ENCODE results near the gene C3orf80. TPM values are rescaled to one million over a fixed set of nuclear protein-coding genes. Genes with fewer than 3 reads are reported as not detected.

C3orf80 gene
- total RNA-seq, 1 experiment from 2014 or later: 2.4 TPM

DNA sequence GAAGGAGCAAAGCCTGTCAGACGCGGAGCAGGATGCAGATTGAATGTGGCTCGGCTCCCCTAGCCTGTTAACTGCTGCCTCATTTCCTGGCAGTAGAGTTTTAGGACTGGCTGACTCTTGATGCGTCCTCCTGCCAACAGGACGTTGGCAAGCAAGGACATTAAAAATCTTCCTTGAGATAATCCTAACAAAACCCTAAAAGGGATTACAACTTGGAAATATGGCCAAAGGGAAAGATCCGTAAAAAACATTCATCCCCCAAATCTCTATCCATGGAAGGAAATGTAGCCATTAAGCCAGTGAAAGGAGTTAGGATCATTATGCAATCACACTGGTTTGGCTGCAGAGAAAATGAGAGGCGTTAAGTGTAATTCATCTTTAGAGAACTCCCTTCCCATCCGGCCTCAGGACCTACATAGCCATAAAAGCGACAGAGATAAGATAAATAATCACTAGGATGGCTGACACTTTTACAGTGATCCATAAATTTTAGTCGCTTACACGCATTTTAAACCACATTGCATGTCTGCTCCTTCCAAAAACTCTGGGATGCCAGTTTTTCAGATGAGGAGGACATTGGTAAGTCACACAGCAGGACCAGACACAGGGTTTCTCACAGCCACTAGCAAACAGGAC is 44.5 kb upstream of the C3orf80 start:
- CTCF ChIA-PET: no interaction called here
- H3K27me3 ChIP-seq (ENCODE audit: insufficient read depth, low read length): no peaks in the 10 kb centered on the region
- H2AFZ ChIP-seq (ENCODE audit: low read depth, low read length, poor library complexity, severe bottlenecking): no peak overlapping the region

More for the DNA sequence above, 44.5 kb upstream of the C3orf80 start:
- no peak overlapping the region for H3K4me2 ChIP-seq (ENCODE audit: low read length)
- no peak overlapping the region for H3K9ac ChIP-seq (ENCODE audit: low read length)
- no peak overlapping the region for H3K4me3 ChIP-seq (replicated peaks in 1 of 2; ENCODE audit: low read depth in 1 of 2, low read length in 2 of 2)
- H3K4me1 ChIP-seq (ENCODE audit: control insufficient read depth in 1 of 2, insufficient read depth in 2 of 2, low read length in 2 of 2): no peaks in the 10 kb centered on the region
- no TSS peak for BruUV-seq (replicated peaks)
- H4K20me1 ChIP-seq (ENCODE audit: insufficient read depth): no peaks in the 10 kb centered on the region
- H3K36me3 ChIP-seq (ENCODE audit: control insufficient read depth in 1 of 2, insufficient read depth in 2 of 2, low read length in 2 of 2): no peaks in the 10 kb centered on the region
- TF ChIP-seq EGR1 (IDR thresholded peaks at IDR 0.05; ENCODE audit: low read depth) (no peak), SIN3A (IDR thresholded peaks at IDR 0.05; ENCODE audit: low read depth) (no peak), FOSL1 (IDR thresholded peaks at IDR 0.05; ENCODE audit: low read depth) (no peak), POLR2A (IDR thresholded peaks at IDR 0.05; ENCODE audit: borderline replicate concordance, extremely low read depth, insufficient read depth, insufficient read length) (no peak), CEBPB (IDR thresholded peaks at IDR 0.05; ENCODE audit: low read depth) (no peak), POLR2AphosphoS5 (IDR thresholded peaks at IDR 0.05; ENCODE audit: low read depth, low read length) (no peak), ZFX (IDR thresholded peaks at IDR 0.05) (no peak), JUND (IDR thresholded peaks at IDR 0.05) (no peak), TCF7L2 (IDR thresholded peaks at IDR 0.05; ENCODE audit: borderline replicate concordance, extremely low read depth, insufficient read depth, insufficient read length) (no peak), EZH2 (IDR thresholded peaks at IDR 0.05) (no peak), ZNF274 (IDR thresholded peaks at IDR 0.05; ENCODE audit: low read depth, low read length) (no peak), ELF1 (IDR thresholded peaks at IDR 0.05; ENCODE audit: borderline replicate concordance, low read depth) (no peak), CBX3 (IDR thresholded peaks at IDR 0.05; ENCODE audit: low read depth) (no peak), SRF (IDR thresholded peaks at IDR 0.05; ENCODE audit: low read depth) (no peak)
- TF ChIP-seq, protein P1, sequence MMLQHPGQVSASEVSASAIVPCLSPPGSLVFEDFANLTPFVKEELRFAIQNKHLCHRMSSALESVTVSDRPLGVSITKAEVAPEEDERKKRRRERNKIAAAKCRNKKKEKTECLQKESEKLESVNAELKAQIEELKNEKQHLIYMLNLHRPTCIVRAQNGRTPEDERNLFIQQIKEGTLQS (IDR thresholded peaks at IDR 0.05): no peak
- TF ChIP-seq, protein P2, sequence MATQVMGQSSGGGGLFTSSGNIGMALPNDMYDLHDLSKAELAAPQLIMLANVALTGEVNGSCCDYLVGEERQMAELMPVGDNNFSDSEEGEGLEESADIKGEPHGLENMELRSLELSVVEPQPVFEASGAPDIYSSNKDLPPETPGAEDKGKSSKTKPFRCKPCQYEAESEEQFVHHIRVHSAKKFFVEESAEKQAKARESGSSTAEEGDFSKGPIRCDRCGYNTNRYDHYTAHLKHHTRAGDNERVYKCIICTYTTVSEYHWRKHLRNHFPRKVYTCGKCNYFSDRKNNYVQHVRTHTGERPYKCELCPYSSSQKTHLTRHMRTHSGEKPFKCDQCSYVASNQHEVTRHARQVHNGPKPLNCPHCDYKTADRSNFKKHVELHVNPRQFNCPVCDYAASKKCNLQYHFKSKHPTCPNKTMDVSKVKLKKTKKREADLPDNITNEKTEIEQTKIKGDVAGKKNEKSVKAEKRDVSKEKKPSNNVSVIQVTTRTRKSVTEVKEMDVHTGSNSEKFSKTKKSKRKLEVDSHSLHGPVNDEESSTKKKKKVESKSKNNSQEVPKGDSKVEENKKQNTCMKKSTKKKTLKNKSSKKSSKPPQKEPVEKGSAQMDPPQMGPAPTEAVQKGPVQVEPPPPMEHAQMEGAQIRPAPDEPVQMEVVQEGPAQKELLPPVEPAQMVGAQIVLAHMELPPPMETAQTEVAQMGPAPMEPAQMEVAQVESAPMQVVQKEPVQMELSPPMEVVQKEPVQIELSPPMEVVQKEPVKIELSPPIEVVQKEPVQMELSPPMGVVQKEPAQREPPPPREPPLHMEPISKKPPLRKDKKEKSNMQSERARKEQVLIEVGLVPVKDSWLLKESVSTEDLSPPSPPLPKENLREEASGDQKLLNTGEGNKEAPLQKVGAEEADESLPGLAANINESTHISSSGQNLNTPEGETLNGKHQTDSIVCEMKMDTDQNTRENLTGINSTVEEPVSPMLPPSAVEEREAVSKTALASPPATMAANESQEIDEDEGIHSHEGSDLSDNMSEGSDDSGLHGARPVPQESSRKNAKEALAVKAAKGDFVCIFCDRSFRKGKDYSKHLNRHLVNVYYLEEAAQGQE (IDR thresholded peaks at IDR 0.05; ENCODE audit: low read depth): no peak
- TF ChIP-seq, protein P3, sequence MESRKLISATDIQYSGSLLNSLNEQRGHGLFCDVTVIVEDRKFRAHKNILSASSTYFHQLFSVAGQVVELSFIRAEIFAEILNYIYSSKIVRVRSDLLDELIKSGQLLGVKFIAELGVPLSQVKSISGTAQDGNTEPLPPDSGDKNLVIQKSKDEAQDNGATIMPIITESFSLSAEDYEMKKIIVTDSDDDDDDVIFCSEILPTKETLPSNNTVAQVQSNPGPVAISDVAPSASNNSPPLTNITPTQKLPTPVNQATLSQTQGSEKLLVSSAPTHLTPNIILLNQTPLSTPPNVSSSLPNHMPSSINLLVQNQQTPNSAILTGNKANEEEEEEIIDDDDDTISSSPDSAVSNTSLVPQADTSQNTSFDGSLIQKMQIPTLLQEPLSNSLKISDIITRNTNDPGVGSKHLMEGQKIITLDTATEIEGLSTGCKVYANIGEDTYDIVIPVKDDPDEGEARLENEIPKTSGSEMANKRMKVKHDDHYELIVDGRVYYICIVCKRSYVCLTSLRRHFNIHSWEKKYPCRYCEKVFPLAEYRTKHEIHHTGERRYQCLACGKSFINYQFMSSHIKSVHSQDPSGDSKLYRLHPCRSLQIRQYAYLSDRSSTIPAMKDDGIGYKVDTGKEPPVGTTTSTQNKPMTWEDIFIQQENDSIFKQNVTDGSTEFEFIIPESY (IDR thresholded peaks at IDR 0.05; ENCODE audit: extremely low read depth, insufficient replicate concordance, low read length): no peak
- no peaks in the 10 kb centered on the region for H3K9me2 ChIP-seq (ENCODE audit: insufficient read depth)
- H3K27ac ChIP-seq (ENCODE audit: low read depth, low read length): no peak overlapping the region
- H3K79me2 ChIP-seq (ENCODE audit: insufficient read depth, low read length): no peaks in the 10 kb centered on the region
- intact Hi-C loops (cut with micrococcal nuclease): no loop called here
- ChIA-PET POLR2A (no interaction called here), RAD21 (ENCODE audit: low non-redundant PET in 1 of 2, low total read pairs in 2 of 2, uncharacterized antibody in 2 of 2, unreplicated experiment in 2 of 2) (no interaction called here)
- no peak for DNase-seq (ENCODE audit: low read depth, low spot score)
- no peaks in the 10 kb centered on the region for H3K9me3 ChIP-seq (ENCODE audit: control insufficient read depth in 1 of 2, insufficient read depth in 1 of 2, low read depth in 1 of 2, low read length in 2 of 2)
- no peak for ATAC-seq

Measured in HCT116 (cell line).